Transverse colon (tissue), 4 donors: ENCODE results near the gene ZBTB40. TPM values are rescaled to one million over a fixed set of nuclear protein-coding genes. Genes with fewer than 3 reads are reported as not detected.

Experiments used
- DNase-seq: peaks from one replicate; pipeline ENCODE4 v3.0.0-alpha.2; 2019
- H3K27ac ChIP-seq, 4 donors: fragments of 200-600 bp; sonication (generic); 2 replicates each; pipeline ENCODE4 v1.5.1; 2016 to 2018; ENCODE audit warnings: inconsistent platforms in 4 of 4
- H3K27me3 ChIP-seq: fragments of 200-600 bp; sonication (generic); 2 replicates; pipeline ENCODE4 v1.5.1; 2017; ENCODE audit warnings: inconsistent platforms
- H3K36me3 ChIP-seq, 4 donors: fragments of 200-600 bp; sonication (generic); 2 replicates each; pipeline ENCODE4 v1.5.1; 2017 to 2019; ENCODE audit warnings: inconsistent platforms in 4 of 4
- H3K4me1 ChIP-seq, 4 donors: fragments of 200-600 bp; sonication (generic); 2 replicates each; pipeline ENCODE4 v1.5.1; 2017 to 2020; ENCODE audit warnings: inconsistent platforms in 4 of 4
- H3K4me3 ChIP-seq, 4 donors: fragments of 200-600 bp; sonication (generic); 1 replicate in 1 of 4; 2 replicates in 3 of 4; pipeline versions ENCODE4 v1.5.1 to v1.6.1; 2017 to 2019; ENCODE audit warnings: inconsistent platforms in 4 of 4
- H3K9me3 ChIP-seq, 2 donors: fragments of 200-600 bp; sonication (generic); 2 replicates each; pipeline ENCODE4 v1.5.1; 2017 to 2019; ENCODE audit warnings: inconsistent platforms in 2 of 2
- EP300 ChIP-seq: sonication (generic); formaldehyde crosslinking; IDR thresholded peaks from one replicate; pipeline ENCODE4 v1.6.1; 2017; ENCODE audit warnings: antibody characterized with exemption, low read depth
- POLR2A ChIP-seq: fragments of 450-650 bp; IDR thresholded peaks from one replicate; pipeline ENCODE4 v1.6.1; 2016; ENCODE audit warnings: antibody characterized with exemption, mild to moderate bottlenecking, moderate library complexity
- POLR2AphosphoS5 ChIP-seq, 3 donors: sonication (generic); formaldehyde crosslinking; IDR thresholded peaks; one replicate each; pipeline ENCODE4 v1.6.1; 2016; ENCODE audit warnings: antibody characterized with exemption in 3 of 3
- WGBS, 2 donors: methylation state at CpG; one replicate each; pipeline ENCODE4 v1.1.5; 2018; ENCODE audit warnings: low coverage in 1 of 2; 5-methylcytosine and 5-hydroxymethylcytosine counted together
- in situ Hi-C, 4 donors: fragments of 200-750 bp; cut with MboI; loops; one replicate each; pipeline versions ENCODE4 v1.15.0 to v1.15.1; 2017; ENCODE audit warnings: low sequenced_read_pairs in 3 of 4, low pct_ligation_motif_present in 1 of 4, low pct_unique_long_range_greater_than_20kb in 1 of 4
- intact Hi-C: fragments of 100-400 bp; cut with DNase I; formaldehyde crosslinking; loops from one replicate; pipeline ENCODE4 v1.15.1; 2023; ENCODE audit warnings: low total_unique reads
- total RNA-seq, 4 donors: library from RNA; depleted of rRNA; stranded (reverse); fragments of >200 nt; gene quantifications; one replicate each; pipeline ENCODE4 v1.1.0, GENCODE V29; 2016
- TF ChIP-seq, protein P1 (sequence below), 5 experiments: fragments of 200-600 bp in 3 of 5; fragments of 450-650 bp in 2 of 5; sonication (generic) in 3 of 5; IDR thresholded peaks; 1 replicate in 2 of 5; 2 replicates in 3 of 5; pipeline ENCODE4 v1.5.1; 2016 to 2017; ENCODE audit warnings: antibody characterized with exemption in 5 of 5, inconsistent platforms in 3 of 5, mild to moderate bottlenecking in 2 of 5, moderate library complexity in 1 of 5

Gene ZBTB40
- total RNA-seq, 4 donors from 2014 or later, result 17.7 to 30.3 (median 21.1) TPM

DNA sequence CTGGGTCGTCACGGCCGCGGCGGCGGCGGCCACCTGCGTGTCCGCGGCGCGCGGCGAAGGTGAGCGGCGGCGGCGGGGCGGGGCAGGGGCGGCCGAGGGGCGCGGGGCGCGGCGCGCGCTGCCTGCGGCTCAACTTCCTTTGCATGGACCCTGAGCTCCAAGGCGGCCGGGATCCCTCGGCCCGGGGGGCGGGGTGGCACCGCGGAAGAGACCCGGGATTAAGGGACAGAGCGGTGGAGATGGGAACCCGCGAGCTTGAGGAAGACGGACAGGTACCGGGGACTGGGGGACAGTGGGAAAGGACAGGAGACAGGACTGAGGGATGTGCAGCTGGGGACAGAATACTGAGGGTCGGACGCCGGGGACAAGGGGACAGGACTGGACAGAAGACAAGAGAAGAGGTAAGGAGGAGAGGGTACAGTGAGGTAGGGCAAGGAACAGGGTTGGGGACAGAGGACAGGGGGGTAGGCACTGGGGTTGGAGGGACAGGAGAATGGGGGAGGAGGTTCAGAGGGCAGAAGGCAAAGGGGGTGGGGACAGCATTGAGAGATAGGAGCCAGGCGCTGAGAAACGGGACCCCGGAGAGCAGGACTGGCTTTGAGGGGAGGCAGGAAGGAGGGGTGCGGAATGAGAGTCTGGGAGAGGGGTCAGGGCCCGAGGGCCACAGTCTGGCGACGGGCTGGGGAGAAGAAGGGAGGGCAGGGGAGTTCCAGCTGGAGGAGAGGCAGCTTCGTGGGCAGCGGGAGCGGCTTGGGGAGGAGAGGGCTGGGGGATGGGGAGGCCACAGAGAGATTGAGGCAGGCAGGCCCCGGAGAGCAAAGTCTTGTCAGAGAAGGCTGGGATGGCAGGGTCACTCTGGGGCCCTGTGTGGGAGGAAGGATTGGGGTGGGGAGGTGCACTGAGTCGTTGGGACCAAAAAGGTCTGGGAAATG is 112.3 kb downstream of the ZBTB40 start:
- Histone ChIP-seq H3K4me3 (no peak overlapping the region), H3K36me3 (no peaks in the 10 kb centered on the region), H3K27me3 (peaks cover 78% of the 10 kb centered on the region), H3K4me1 (no peaks in the 10 kb centered on the region), H3K27ac (no peak overlapping the region), H3K9me3 (no peaks in the 10 kb centered on the region)
- no peak for DNase-seq
- no peak for TF ChIP-seq EP300
- WGBS, 2 donors, result 6 to 7% methylated on average over 10 to 28 of the region's 57 CpGs
- intact Hi-C loops (no loop called here), in situ Hi-C loops (no loop called here)

DNA sequence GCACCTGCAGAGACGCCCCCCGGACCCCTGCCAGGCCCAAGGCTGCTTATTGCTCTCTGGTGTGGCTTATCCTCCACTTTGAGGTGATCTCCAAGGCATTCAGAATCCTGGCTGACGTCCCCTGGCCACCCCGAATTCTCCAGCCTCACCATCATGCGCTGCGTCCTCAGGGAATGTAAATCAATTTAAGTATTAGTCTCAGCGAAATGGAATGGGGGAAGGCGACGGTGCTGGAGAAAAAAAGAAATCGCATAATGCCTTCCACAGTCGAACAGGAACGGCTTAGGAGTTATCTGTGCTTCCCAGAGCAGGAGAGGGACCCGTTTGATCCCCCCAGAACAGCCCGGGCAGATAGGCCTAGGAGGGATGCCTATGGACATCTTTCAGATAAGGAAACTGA is 114.5 kb downstream of the ZBTB40 start:
- 77% methylated on average over 14 of the region's 14 CpGs; no CpG with 5 or more reads in 1 of the 2 donors for WGBS, 2 donors
- TF ChIP-seq, protein P1, sequence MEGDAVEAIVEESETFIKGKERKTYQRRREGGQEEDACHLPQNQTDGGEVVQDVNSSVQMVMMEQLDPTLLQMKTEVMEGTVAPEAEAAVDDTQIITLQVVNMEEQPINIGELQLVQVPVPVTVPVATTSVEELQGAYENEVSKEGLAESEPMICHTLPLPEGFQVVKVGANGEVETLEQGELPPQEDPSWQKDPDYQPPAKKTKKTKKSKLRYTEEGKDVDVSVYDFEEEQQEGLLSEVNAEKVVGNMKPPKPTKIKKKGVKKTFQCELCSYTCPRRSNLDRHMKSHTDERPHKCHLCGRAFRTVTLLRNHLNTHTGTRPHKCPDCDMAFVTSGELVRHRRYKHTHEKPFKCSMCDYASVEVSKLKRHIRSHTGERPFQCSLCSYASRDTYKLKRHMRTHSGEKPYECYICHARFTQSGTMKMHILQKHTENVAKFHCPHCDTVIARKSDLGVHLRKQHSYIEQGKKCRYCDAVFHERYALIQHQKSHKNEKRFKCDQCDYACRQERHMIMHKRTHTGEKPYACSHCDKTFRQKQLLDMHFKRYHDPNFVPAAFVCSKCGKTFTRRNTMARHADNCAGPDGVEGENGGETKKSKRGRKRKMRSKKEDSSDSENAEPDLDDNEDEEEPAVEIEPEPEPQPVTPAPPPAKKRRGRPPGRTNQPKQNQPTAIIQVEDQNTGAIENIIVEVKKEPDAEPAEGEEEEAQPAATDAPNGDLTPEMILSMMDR (IDR thresholded peaks at IDR 0.05), result no peak
- Histone ChIP-seq H3K27me3 (peaks cover 69% of the 10 kb centered on the region), H3K9me3 (no peaks in the 10 kb centered on the region), H3K36me3 (no peaks in the 10 kb centered on the region), H3K4me1 (no peaks in the 10 kb centered on the region), H3K27ac (no peak overlapping the region), H3K4me3 (no peak overlapping the region)
- intact Hi-C loops, result no loop called here
- DNase-seq, result no peak
- in situ Hi-C loops, result no loop called here

DNA sequence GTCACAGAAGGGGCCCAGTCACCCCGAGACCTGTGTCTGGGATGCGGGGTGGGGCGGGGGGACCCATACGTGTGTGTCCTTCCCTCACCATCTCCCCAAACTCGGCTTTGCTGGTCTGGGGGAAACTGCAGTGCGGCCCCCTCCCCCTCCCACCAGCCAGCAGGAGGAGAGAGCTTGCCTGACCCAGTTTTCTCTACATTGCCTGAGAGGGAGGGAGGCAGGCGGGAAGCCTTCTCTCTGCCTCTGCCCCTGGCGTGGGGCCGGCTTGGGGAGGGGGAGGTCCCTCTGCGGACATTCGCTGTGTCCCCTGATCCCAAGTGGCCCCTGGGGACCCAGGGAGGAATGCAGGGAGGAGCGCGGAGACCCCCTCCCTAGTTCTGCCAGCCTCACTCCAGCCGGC is 115.5 kb downstream of the ZBTB40 start:
- H3K9me3 ChIP-seq, result no peaks in the 10 kb centered on the region
- no peaks in the 10 kb centered on the region for H3K36me3 ChIP-seq
- intact Hi-C loops, result no loop called here
- no peak for DNase-seq
- no peak overlapping the region for H3K4me3 ChIP-seq
- WGBS, 2 donors, result 49% methylated on average over 14 of the region's 14 CpGs; no CpG with 5 or more reads in 1 of the 2 donors
- H3K27me3 ChIP-seq, result peaks cover 62% of the 10 kb centered on the region
- no peak overlapping the region for H3K27ac ChIP-seq
- no peak for TF ChIP-seq EP300
- TF ChIP-seq, protein P1 (IDR thresholded peaks at IDR 0.05), result no peak
- no peaks in the 10 kb centered on the region for H3K4me1 ChIP-seq
- in situ Hi-C loops, result no loop called here

DNA sequence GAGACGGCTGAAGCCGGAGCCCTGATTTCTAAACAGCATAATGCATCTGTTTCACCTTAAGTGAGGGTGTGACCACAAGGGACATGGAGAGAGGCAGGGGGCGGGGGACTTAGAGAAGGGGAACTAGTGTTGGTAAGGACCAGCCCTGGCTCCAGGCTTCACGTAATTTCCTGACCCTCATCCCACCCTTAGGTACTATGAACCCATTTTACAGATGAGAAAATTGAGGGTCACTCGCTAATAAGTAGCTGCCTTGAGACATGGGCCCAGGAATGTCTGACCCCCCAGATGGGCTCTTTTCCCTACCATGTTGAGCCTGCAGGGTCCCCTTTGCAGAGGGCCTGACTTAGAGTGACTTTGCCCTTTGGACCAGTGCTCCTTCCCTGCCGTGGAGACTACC is 116.3 kb downstream of the ZBTB40 start:
- Histone ChIP-seq H3K4me1 (no peaks in the 10 kb centered on the region), H3K9me3 (no peaks in the 10 kb centered on the region), H3K27me3 (peaks cover 62% of the 10 kb centered on the region), H3K27ac (no peak overlapping the region), H3K36me3 (no peaks in the 10 kb centered on the region), H3K4me3 (no peak overlapping the region)
- WGBS, 2 donors, result 50 to 59% methylated on average over 2 to 6 of the region's 6 CpGs
- intact Hi-C loops, result no loop called here
- no peak for TF ChIP-seq POLR2AphosphoS5 (IDR thresholded peaks at IDR 0.05)
- TF ChIP-seq EP300, result no peak
- TF ChIP-seq, protein P1 (IDR thresholded peaks at IDR 0.05), result no peak
- no peak for TF ChIP-seq POLR2A
- in situ Hi-C loops, result no loop called here
- DNase-seq, result no peak
